DMS114 treated with DMSO at 0.1 percent for 48 hours (cell line): ENCODE results near the gene SCFD2.

Experiments used
- DNase-seq: peaks from one replicate; lab custom pipeline; 2025; ENCODE audit not compliant: unreplicated experiment; lab: John Stamatoyannopoulos, UW

The SCFD2 gene

DNA sequence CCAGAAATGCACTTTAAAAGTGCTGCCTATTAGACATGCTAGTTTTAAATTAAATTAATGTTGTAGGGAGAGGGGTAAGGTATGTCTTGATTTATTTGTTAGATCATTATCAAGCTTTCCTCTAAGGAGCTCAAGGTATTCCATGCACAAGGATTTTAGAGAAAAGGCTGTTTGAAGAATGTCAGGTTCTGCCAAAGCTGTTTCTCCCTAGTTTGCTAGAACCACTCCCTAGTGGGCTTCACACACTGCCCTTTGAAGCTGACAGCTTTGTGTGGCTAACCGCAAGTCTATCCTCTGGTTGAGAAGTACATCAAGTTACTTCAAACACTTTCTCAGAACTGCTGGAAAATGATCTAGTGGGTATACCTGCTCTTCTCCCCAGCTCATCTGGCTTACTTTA lies 471.4 kb downstream of the SCFD2 start:
- no peak for DNase-seq

DNA sequence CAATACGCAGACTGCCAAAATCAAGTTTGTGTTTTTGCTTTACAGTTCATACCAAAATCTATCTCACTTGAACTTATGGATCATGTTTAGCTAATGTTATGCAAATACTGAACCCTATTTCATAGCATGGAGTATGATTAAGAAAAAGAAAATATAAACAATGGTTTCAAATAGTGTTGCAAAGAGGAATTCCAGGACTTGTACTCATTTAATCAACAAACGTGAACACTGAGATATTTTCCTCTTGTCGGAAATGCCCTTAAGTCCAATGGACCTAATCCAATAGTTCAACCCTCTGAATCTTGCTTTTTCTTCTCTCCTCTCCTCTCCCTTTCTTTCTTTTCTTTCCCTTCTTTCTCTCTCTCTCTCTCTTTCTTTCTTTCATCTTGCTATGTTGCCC lies 473.0 kb downstream of the SCFD2 start:
- DNase-seq, result no peak

DNA sequence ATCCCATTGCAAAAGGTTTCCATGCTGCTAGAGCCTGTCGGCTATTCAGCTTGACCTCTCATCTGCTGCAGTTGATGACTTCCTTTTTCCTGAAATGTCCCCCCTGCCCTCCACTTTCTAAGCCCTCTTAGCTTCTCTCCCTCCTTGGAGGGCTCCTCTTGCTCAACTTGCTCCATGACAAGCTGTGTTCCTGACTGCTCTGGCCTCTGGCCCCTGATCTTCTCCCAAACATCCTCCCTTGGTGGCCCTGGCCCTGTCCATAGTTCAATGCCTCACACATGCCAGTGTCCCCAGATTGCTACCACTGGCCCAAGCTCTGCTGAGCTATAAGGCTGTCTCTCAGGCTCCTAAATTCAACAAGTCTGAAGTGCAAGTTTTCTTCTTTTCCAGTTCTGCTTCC lies 474.1 kb downstream of the SCFD2 start:
- no peak for DNase-seq

DNA sequence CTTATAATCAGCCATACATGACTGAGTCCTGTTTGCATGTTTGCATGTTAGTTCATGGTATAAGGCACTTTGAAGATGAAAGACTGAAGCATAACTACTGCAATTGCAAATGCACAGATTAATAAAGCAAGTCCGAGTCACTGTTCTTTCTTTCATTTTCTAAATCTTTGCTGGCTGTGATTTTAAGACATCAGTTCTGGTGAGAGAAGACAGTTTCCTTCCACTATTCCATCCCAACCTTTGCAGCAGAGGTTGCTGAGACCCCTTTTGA lies 475.4 kb downstream of the SCFD2 start:
- no peak for DNase-seq

DNA sequence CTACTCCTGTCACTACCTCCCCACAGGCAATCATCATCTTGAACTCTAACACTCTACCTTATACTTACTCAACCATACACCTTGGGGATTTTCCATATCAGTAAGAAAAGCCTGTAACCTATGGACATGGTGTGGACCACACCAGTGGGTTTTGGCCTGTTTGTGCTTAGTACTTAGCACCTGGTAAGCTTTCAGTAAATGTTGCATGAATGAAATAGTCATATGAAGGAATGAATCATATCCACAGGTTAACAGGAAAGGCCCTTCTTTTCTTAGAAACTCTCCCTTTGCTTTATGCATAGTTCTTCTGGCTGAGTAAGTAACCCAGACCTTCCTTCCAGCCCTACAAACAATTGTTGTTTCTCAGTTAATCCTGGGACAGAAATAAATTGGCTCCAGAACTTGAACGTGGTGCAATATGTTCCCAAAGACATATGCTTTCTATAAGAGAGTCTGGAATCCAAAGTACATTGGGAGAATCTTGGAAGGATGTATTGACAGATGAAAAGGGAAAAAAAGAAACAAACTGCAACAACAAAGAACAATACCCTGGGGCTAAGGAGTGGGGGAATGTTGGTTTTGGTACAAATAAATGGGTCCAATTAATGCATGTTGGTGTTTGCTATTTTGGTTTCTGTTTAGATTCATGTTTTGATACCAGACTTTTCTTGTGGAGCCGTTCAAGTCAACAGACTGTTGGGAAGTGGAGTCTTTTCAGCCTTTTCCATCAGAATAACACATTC lies 475.9 kb downstream of the SCFD2 start:
- DNase-seq, result no peak

DNA sequence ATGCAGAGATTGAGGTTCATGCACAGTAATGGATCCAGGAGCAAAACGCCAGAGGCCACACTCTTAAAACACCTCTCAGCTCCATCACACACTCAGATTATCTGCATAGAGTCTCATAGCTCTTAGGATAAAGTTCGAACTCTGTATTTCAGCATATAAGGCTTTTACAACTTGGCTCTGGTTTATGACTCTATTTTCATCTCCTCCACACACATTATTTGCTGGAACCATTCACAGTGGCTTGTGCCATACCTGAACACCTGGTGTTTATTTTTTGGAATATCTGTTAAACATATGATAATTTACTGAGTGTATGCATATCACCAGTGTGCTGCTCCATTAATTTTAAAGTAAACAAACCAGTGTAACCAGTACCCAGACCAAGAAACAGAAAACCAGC lies 476.5 kb downstream of the SCFD2 start:
- no peak for DNase-seq

DNA sequence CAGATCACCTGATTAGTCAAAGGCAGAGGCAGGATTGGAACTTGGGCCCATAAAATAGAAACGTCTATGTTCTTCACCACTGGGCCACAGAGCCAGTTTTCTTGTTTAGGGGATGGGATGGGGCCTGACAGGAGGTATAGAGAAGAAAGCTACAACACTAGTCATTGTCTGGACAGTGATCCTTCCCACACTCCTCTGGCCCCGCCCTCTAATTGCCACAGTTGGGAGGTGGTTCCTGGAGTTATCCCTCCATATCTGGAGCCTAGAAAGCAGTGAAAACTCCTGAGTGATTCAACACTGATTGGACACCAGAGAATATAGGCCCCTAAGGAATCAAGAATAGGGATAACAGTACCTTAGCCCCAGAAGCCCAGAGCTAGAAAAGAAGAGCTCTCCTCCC lies 480.9 kb downstream of the SCFD2 start:
- no peak for DNase-seq

DNA sequence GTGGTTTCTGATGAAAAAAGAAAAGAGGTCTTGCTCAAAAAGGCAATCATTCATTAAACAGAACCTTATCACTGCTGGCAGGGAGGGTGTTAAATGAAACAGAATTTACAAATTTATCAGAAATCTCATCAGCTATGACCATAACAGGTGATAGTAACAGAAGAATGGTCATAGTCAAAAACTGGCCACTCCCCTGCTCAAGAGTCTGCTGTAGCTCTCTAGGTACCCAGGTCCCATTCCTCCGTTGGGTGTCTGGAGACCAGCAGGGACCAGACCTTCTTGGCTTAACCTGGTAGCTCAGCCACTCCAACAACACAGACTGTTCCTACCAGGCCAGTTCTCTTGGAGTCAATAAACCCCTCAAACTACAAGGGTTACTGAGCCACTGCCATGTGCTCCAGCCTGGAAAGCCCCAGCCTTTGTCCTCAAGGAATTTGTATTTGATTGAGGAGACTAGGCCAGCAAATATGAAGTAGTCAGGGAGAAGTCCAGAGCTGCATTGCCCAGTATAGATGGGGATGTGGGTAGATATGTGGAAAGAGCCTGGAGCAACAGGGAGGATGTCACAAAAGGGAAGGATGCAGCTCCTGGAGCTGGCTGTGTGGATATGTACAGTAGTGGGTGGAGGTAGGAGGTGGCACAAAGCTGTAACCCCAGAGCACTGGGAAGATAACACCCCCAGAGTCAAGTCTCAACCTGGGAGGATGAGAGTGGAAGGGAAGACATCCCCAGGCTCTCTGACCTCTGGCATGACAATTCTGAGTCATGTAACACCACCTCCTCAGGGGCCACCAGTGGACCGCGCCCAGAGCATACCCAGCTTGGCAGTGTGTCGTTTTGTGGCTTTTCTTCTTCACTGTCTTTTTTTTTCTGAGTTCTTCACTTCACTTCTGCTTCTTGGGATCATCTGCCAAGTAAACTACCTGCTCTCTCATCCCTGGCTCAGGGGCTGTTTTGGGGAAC lies 481.9 kb downstream of the SCFD2 start:
- no peak for DNase-seq

DNA sequence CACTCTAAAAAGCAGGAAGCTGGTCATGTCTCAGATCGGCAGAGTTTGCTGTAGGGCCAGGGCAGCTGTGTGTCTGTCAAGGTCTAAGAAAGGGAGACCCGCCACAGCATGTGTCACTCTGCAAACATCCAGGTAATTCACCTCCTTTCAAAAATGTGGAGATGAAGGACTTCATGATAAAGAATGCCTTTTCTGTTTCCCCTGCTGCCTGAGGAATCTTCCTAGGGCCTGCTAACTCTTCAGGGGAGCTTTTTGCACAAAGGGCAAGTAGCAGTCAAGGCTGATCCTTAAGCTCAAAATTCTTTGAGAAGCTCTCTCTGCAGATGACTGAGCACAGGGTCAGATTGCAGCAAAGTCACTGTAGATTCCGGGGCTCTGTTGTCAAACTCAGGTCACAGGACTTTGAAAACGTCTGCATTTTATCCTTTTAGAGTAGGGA lies 482.7 kb downstream of the SCFD2 start:
- no peak for DNase-seq

DNA sequence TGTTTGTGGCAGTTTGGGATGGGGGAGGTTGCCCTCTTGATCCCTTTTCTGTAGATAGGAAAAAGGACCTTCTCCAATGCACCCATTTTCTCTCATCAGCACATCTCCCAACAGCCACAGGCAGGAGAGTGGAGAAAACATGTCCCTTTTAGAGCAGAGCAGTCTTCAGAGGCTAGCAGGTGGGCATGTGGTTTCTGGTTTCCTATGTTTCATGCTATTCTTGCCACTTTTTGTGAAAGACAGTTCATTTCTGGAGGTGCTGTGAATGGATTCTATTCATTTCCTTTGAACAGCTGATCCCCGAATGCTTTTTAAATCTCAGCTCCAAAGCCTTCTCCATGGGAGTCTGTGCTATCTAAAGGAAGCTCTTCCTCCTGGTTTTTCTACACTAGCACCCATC lies 484.9 kb downstream of the SCFD2 start:
- no peak for DNase-seq

DNA sequence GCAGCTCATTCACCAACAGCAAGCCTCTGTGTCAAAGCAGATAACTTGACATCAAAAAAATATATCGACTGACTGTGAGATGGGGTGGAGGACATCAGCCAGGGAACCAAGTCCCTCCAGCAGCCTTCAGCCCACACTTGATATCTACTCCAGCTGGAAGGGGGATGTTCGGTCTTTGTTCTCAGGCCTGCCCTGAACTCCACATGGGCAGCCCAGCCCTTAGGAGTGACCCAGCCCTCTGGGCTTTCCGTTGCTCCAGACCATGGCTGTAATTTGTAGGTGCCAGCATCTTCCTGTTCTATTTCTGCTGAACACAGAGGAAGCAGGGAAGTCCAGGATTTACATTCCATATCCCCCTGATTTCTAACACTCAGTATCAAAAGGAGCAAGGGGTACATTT lies 486.4 kb downstream of the SCFD2 start:
- no peak for DNase-seq

DNA sequence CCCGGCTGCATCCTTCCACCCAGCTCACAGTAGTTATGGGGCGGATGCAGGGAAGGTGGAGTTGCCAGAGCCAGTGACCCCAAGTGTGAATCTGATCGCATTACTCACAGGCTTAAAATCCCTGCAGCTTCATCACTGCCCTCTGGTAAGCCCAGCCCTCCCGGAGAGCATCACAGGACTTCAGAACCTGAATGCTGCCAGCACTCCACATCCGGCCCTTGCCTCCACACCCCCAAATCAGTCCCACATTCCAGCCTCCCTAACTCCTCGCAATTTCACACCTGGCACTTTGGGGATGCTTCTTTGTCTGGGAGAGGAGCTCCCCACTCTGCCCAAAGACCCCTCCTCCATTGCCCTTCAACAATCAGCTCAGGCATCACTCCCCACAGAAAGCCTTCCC lies 488.2 kb downstream of the SCFD2 start:
- DNase-seq, result no peak

DNA sequence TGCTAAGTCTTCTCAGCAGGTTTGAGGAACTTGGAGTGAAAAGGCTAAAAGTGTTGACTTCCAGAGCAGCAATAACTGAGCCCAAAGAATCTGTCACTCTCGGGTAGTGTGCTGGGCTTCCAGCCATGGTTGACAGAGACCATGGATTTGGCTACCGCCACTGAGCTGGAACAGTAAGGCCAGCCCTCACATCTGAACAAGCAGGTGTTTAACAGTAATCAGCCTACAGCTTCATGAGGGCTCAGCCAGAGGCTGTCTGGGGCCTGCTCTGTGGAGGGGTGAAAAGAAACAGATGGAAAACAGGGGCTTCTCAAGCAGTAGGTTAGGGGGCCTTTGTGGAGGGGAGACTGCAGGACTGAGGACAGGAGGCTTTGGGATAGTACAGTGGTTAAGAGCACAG lies 488.8 kb downstream of the SCFD2 start:
- no peak for DNase-seq

DNA sequence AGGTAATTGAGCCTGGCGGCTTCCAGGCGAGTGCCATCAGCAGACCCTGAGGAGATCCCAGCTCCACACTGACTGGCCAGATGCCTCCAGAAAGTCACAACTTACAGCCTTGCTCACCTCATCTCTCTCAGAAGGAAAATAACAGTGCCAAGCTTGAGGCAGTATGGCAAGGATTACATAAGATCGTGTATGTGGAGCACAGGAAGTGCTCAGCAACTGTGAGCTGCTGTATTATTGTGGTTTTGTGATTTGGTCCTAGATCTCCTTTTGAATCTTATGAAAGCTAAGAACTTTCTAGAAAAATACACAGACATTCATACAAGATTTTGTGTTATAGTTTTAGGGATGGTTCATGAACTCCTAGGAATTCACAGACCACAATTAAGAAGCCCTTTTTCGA lies 489.8 kb downstream of the SCFD2 start:
- DNase-seq, result no peak

DNA sequence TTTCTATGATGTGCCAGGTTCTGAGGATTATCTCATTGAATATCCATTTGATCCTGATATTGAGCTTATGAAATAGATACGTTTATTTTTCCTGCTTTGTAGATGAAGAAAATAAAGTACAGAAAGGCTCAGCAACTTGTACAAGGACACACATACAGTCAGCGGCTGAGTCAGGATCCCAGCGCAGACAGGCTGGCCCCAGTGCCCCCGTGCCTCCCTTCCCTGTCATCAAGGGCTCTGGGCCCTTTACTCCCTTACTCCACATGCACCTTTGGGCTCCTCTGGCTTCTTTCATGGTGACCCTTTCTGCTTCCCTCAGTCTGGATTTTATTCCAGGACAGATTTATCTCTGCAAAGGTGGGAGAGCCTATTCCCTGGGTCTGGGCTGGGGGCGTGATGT lies 490.9 kb downstream of the SCFD2 start:
- DNase-seq, result no peak

DNA sequence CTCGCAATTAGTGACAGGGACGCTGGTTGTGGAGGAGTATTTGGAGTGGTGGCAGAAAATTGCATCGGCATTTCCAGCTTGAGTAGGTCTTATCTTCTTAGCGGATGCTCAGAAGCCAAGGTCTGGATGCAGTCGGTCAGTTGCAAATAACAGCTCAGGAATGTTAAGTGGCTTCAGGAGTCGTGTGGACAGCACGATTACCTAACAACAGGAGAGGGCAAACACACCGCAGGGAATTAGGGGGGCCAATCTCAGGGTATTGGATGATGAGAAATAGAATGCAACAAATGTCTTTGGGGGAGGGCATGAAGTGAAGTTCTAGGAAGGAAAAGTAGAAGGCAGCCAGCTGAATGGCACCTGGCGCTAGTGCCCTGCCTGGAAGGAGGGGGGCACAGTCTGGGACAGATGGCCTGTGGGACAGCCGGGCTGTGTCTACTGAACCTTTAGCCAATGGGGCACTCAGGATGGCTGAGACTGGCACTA lies 492.0 kb downstream of the SCFD2 start:
- DNase-seq, result no peak

DNA sequence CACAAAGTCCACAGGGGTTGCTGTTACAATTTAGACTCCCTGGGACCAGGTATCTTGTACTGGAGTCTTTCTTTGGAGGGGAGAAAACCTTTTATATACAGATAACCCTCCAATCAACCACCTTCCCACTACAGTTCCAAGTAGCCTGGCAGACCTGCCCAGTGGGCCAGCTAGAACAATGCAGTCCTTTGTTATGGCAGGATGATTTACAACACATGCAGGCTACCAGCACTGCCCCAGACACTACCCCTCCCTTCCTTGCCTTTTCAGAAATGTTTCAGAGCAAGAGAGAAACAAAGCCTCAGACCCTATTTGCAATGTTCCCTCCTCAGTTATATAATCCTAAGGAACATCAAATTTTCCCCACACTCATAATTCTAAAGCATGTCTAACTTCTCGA lies 492.7 kb downstream of the SCFD2 start:
- DNase-seq, result no peak

DNA sequence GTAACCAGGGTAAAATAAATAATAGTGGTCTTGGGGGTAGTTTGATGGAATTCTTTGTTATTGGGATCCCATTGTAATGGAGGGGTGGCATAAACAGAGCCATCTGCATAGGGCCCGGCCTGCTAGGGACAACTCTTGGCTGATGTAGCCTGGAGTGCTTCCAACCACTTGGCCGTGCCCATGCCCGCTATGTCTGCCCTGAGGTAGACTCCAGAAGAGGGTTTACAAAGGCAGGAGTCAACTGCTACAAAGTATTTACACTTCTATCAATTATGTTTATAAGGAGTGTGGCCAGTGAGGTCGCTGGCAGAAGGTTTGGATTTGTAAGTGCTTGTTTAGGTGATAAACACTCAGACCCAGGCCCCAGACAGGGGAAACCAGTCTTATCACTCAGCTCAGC lies 495.6 kb downstream of the SCFD2 start:
- DNase-seq, result no peak

DNA sequence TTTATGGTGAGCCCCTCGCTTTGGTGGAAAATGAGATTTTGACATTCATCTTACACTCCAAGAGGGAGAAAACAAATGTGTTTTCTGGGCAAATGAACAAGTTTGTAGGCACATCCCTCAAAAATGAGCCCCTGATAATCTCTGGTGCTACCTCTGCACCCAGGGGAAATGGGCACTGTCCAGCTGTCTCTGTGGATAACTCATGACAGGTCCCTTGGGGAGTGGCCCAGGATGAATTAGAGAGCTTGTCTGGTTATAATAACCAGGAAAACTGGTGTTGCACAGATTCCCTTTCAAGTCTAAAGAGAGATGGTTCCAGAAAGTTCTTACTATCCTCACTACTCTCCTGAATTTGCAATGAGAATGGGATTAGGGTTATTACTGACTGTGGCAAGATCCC lies 496.2 kb downstream of the SCFD2 start:
- DNase-seq, result no peak

DNA sequence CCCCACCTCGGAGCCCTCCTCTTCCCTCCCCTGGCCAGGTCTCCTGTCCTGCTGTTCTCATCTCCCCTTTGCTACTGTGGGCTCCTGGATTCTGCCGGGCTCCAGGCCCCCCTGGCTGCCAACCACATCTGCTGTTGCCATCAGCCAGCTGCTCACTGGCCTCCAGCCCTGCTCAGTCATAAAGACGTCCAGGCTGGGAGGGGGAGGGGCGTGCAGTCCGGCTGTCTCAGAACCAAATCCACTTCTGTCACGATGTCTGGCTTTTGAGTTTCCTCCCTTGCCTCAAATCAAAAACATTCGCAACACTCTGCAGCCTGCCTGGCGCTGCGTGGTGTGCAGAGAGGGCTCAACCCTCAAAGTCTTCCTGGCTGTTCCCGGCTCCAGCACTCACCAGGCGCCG lies 496.7 kb downstream of the SCFD2 start:
- DNase-seq, result no peak

DNA sequence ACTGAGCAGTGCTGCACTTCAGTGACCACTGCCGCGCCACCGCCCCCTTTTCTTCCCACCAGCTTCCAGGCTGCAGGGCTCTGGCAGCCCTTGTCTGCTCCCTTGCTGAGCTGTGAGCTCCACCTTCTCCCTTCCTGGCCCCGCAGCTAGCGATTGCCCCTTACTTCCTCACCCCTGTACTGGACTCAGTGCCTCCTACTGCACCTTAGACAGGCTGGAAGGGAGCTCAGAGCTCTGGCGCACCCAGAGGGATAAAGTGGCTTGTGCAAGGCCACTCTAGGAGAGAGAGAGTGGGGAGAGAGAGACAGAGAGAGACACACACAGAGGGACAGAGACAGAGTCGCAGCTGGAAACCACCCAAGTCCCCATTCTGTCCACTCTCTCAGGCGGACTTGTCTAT lies 497.7 kb downstream of the SCFD2 start:
- DNase-seq, result no peak

DNA sequence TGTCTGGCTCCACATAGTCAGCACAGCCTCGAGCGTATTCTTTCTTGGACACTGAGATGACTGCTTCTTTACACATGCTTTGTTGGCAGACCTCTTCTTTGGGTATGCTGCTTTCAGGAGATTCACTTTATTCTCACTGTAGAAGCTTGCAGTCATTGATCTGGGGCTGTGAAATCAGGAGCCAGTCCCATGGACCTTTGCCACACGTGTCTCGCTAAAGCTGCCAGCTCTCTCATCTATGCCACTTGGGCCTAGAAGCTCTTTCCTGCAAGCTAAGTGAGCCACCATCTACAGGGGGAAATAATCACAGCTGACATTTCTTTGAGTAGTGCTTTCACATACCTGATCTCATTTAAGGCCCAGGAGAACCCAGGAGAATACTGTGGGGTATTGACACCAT lies 498.7 kb downstream of the SCFD2 start:
- DNase-seq, result no peak
